Right kidney (tissue), 9 donors: ENCODE results near the gene NAT8L.
"Not testable (repeated sequence)": the region's sequence is repeated elsewhere in the genome, so short reads cannot be mapped to it uniquely, and the experiment has no call there.

Experiments used
- DNase-seq: peaks from one replicate; pipeline ENCODE4 v3.0.0-alpha.2; 2016
- long read RNA-seq, 8 donors: transcript quantifications; one replicate each; lab custom pipeline, GENCODE V29; 2026

NAT8L gene, protein sequence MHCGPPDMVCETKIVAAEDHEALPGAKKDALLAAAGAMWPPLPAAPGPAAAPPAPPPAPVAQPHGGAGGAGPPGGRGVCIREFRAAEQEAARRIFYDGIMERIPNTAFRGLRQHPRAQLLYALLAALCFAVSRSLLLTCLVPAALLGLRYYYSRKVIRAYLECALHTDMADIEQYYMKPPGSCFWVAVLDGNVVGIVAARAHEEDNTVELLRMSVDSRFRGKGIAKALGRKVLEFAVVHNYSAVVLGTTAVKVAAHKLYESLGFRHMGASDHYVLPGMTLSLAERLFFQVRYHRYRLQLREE
- long read RNA-seq, donor 1, full-length matches to known transcripts = 2 of 2 reads
- long read RNA-seq, donor 1, partial matches to known transcripts = 0 of 2 reads
- long read RNA-seq, donor 1, other reads (novel, unspliced or antisense) = 0 of 2 reads
- long read RNA-seq, donor 2 = 0 reads
- long read RNA-seq, donor 3, full-length matches to known transcripts = 1 of 1 reads
- long read RNA-seq, donor 3, partial matches to known transcripts = 0 of 1 reads
- long read RNA-seq, donor 3, other reads (novel, unspliced or antisense) = 0 of 1 reads
- long read RNA-seq, donor 4 = 0 reads
- long read RNA-seq, donor 5, full-length matches to known transcripts = 1 of 1 reads
- long read RNA-seq, donor 5, partial matches to known transcripts = 0 of 1 reads
- long read RNA-seq, donor 5, other reads (novel, unspliced or antisense) = 0 of 1 reads
- long read RNA-seq, donor 6, full-length matches to known transcripts = 1 of 1 reads
- long read RNA-seq, donor 6, partial matches to known transcripts = 0 of 1 reads
- long read RNA-seq, donor 6, other reads (novel, unspliced or antisense) = 0 of 1 reads
- long read RNA-seq, donor 7, full-length matches to known transcripts = 6 of 6 reads
- long read RNA-seq, donor 7, partial matches to known transcripts = 0 of 6 reads
- long read RNA-seq, donor 7, other reads (novel, unspliced or antisense) = 0 of 6 reads
- long read RNA-seq, donor 8, full-length matches to known transcripts = 2 of 2 reads
- long read RNA-seq, donor 8, partial matches to known transcripts = 0 of 2 reads
- long read RNA-seq, donor 8, other reads (novel, unspliced or antisense) = 0 of 2 reads

DNA sequence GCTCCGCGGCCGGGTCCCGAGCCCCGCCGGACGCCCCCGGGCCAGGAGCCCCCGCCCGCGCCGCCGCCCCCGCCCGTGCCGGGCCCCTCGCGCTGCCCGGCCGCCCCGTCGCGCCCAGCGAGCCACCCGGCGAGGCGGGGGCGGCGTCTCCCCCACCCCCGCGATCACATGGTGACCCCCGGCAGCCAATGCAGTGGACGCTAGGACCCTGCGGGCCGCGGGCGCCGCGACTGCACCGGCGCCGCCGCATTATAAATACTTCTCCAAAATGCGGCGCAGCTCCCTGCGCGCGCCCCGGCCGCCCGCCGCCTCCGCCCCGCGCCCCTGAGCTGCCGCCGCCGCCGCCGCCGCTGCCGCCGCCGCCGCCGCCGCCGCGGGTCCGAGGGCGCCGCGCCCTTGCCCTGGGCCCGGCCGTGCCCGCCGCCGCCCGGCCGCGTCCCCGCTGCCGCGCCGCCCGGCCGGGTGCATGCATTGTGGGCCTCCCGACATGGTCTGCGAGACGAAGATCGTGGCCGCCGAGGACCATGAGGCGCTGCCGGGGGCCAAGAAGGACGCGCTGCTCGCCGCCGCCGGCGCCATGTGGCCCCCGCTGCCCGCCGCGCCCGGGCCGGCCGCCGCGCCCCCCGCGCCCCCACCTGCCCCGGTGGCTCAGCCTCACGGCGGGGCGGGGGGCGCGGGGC is at the start of gene NAT8L:
NAT8L (plus strand) TSS at position 282 of the 680 bp plus-strand sequence; CDS start at position 467, 185 bp downstream.
- no peak for DNase-seq

- DNase-seq = no peak
Measured at GRCh38 chr4:2009651-2010233, 49.4 kb upstream of the NAT8L start.

DNA sequence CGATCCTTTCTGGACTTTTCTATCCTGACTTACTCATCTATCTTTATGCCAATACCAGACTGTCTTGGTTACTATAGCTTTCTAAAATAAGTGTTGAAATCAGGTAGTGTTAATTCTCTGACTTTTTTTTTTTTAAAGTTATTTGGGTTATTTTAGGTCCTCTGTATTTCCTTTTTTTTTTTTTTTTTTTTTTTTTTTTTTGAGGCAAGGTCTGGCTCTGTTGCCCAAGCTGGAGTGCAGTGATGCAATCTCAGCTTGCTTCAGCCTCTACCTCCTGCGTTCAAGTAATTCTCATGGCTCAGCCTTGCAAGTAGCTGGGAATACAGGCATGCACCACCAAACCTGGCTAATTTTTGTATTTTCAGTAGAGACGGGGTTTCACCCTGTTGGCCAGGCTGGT is 47.5 kb upstream of the NAT8L start:
- DNase-seq = no peak

DNA sequence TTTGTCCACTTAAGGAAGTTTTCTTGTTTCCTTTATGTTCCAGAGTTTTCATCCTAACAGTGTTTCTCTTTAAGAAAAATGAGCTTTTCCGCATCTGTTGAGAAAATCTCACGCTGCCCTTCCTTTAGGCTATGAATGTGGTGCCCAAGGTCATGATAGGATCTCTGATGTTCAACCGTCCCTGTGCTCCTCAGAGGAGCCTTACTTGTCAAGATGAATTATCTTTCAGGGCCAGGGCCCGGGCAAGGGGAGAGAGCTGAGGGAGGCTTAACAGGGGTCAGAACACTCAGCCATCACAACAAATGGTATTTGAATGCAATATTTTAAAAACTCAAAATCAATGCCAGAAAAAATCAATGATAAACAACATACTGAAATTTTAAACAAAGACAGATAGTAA is 44.1 kb upstream of the NAT8L start:
- DNase-seq = no peak

- DNase-seq = peak; percentile 7
Measured at GRCh38 chr4:2021358-2022018, 37.6 kb upstream of the NAT8L start.

DNA sequence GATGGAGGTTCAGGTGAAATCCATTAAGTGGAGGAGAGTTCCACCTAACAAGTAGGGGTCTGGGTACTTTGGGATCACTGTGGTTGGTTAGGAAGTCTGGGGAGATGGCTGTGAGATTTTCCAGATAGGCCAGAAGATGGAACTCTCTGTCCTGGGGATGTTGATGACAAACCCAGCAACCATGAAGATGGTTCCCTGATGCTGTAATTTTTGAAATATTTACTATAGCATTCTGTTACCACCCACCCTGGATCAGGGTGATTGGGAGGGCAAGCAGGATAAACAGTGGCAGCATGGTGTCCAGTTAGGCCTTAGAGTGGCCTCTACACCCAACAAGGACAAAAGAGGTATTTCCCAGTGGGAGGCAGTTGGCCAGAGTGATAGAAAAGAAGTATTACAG is 34.4 kb upstream of the NAT8L start:
- no peak for DNase-seq

DNA sequence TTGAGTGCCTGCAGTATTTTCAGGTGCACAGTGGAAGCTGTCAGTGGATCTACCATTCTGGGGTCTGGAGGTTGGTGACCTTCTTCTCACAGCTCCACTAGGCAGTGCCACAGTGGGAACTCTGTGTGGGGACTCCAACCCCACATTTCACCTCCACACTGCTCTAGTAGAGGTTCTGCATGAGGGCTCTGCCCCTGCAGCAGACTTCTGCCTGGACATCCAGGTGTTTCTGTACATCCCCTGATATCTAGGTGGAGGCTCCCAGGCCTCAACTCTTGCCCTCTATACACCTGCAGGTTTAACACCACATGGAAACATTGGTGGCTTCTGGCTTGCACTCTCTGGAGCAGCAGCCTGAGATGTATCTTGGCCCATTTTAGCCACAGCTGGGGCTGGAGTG is 33.3 kb upstream of the NAT8L start:
- no peak for DNase-seq

DNA sequence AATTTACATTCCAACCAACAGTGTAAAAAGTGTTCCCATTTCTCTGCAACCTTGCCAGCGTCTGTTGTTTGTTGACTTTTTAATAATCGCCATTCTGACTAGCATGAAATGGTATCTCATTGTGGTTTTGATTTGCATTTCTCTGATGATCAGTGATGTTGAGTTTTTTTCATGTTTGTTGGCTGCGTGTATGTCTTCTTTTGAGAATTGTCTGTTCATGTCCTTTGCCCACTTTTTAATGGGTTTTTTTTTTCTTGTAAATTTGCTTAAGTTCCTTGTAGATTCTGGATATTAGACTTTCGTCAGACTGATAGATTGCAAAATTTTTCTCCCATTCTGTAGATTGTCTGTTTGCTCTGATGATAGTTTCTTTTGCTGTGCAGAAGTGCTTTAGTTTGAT is 32.0 kb upstream of the NAT8L start:
- DNase-seq = not testable (repeated sequence)

- DNase-seq = not testable (repeated sequence)
Measured at GRCh38 chr4:2031161-2031560, 28.0 kb upstream of the NAT8L start.

DNA sequence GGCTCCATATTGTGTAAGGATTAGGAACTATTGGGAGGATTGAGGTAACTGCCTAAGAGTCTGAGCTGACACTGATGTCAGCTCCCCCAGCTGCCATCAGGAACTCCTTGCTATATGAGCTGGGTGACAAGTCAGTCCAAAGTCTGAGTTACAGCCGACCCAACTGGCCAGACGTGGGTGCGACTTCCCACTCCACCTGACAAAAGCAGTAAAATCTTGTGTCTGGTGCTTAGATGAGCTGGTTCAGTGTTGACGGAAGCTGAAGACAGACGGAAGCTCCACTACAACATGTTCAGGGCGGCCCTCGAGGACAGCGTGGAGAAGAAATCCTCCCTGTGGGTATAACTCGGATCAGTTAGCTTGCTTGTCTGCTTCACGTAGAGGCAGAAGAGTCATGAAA is 22.8 kb upstream of the NAT8L start:
- DNase-seq = no peak

GRCh38 chr4:2036866-2037265 is 22.3 kb upstream of the NAT8L start:
- DNase-seq = no peak

DNA sequence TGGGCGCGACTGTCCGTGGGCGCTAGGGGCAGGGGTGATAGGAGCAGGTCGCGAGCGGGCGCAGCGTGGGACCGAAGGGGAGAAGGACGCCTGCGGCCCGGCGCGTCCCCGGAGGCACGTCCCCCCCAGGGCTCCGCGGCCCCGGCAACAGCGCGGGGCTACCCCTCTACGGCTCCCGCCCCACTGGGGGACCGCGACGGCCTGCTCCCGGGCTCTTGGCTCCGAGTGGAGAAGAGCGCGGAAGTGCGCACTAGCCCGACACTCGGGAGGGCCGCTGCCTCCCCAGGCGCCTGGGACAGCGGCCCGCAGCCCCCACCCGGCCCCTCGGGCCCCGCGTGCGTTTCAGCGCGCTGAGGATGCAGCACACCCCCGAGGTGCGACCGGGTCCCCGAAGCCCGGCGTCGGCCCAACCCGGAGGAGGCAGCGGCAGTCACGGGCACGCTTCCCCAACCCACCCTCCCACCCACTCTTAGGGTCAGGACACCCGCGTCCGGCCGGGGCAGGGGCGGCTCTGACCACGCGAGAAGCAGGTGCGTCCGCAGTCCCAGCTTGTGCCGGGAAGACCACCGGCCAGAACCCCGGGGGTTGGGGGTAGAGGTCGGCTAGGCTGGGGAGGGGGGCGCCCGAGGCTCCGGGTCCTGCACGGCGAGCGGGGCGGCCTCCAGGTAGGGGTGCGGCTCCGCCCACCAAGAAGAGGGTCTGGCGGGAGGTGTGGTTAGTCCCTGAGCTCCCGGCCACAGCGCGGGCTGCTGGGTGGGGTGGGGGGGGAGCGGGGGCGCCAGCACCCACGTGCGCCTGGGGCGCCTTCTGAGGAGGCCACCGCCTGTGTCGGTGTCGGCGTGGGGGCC is 18.5 kb upstream of the NAT8L start:
- DNase-seq = no peak

DNA sequence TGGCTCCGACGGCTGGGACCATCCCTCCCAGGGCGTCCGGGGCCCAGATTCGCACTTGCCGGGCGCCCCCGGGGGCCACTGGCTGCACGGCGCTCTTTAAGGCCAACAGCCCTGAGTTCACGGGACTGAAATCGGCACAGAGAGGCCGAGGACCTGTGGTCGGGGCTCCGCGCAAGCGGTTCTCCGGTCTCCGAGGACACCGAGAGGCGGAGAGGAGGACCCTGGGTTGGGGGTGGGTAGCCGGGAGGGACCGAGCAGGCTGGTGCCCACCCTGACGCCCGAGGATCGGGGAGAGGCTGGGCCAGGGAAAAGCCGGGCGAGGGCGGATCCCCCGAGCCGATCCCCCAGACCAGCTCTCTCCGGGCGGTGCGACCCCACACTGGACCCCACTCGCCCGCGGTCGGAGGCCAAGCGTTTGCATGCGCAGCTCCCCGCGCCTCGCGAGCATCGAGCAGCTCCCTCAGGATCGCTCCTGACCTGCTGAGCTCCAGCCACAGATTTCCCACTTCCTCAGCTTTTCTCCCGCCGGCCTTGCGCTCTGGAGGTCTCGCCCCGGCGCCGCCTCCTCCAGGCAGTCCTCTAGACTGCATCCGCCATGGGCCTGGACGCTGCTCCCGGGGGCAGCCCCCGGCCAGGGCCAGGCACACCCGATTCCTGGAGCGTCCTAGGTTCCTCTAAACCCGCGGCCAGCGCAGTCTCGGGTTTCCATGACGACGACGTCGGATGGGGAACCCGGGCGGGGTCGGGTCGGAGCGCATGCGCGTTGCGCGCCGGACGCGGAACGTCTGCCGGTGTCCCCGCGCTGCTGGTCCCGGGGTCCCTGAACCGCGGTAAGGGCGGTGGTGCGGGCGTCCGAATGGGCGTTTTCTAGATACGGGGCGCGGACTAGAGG is 17.6 kb upstream of the NAT8L start:
- peak; percentile 72 for DNase-seq

DNA sequence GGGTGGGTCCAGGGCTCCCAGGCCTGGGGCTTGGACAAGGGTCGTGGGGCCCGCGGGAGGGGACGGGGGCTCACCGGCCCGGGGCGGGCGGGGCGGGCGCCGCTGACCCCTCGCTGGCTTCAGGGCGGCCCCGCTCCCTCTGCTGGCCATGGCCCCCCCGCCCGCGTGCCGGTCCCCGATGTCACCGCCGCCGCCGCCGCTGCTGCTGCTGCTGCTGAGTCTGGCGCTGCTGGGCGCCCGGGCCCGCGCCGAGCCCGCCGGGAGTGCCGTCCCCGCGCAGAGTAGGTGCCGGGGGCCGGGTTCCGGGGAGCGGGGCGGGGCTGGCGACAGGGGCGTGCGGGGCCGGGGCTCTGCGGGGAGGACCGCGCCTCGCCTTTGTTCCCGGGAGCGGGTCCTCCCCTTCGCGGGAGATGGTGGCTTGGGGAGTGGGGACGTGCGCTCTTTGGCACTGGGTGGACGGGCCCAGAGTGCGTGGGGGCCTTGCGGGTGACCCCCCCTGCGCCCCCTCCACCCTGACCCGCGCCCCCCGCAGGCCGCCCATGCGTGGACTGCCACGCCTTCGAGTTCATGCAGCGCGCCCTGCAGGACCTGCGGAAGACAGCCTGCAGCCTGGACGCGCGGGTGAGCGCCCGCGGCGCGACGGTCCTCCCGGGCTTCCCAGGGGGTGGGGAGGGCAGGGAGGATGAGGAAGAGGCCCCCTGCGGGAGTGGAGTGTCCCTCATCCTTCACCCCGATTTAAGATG is 16.8 kb upstream of the NAT8L start:
- DNase-seq = no peak

- no peak for DNase-seq
Measured at GRCh38 chr4:2042947-2043395, 16.2 kb upstream of the NAT8L start.

GRCh38 chr4:2043396-2044118 is 15.6 kb upstream of the NAT8L start:
- no peak for DNase-seq

DNA sequence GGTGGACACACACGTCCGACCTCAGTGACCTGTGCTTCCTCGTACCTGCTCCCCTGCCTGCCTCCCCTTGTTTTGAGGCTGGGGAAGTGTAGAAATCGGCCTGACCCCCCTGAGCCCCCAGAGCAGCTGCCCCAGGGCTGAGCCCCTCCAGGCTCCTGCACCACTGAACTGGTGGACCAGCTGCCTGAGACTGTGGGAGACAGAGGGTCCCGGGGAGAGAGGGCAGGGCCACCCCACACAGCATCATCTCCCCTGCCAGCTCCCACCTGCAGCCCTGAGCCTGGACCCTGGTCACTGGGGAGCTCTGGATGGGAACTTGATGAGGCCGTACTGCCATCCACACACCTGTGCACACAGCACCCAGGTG is 15.0 kb upstream of the NAT8L start:
- no peak for DNase-seq
